GM23338 (cell line): ENCODE data around the gene PTBP2.

Experiments used
- CTCF ChIP-seq, 2 experiments: fragments of 200-600 bp in 1 of 2; sonication (generic) in 1 of 2; conservative IDR thresholded peaks; 2 replicates each; pipeline versions ENCODE4 v1.5.1 to v1.6.1; 2016 to 2017; ENCODE audit warnings: antibody characterized with exemption in 2 of 2, low read depth in 2 of 2, mild to moderate bottlenecking in 2 of 2, moderate library complexity in 1 of 2
- ETS1 ChIP-seq: IDR thresholded peaks from 2 replicates; pipeline ENCODE4 v1.6.1; 2016; ENCODE audit warnings: antibody characterized with exemption
- EZH2phosphoT487 ChIP-seq: fragments of 200-600 bp; sonication (generic); IDR thresholded peaks from one replicate; pipeline ENCODE4 v1.8.1; 2018; ENCODE audit warnings: antibody characterized with exemption; ENCODE audit not compliant: unreplicated experiment
- NANOG ChIP-seq: IDR thresholded peaks from 2 replicates; pipeline ENCODE4 v1.6.1; 2016; ENCODE audit warnings: antibody characterized with exemption, borderline replicate concordance
- POLR2AphosphoS5 ChIP-seq: IDR thresholded peaks from 2 replicates; pipeline ENCODE4 v1.6.1; 2016; ENCODE audit warnings: antibody characterized with exemption, low read depth

- TF ChIP-seq CTCF (conservative IDR thresholded peaks at IDR 0.05; ENCODE audit: low read depth in 2 of 2) (no peak), POLR2AphosphoS5 (no peak), EZH2phosphoT487 (no peak), NANOG (peak; percentile 84), ETS1 (no peak)
Measured at GRCh38 chr1:96715482-96715881, 6.1 kb upstream of the PTBP2 start.
